GM12864 (cell line): ENCODE results near the gene PAWR.
"Not testable (repeated sequence)": the region's sequence is repeated elsewhere in the genome, so short reads cannot be mapped to it uniquely, and the experiment has no call there.

Source experiments
- DNase-seq: peaks from one replicate; pipeline ENCODE4 v3.0.0-alpha.2; 2011; ENCODE audit warnings: low read depth
- H3K4me3 ChIP-seq: 2 replicates; pipeline ENCODE4 v1.5.1; 2011; ENCODE audit warnings: mild to moderate bottlenecking, low read depth, low read length, control low read depth
- CTCF ChIP-seq: IDR thresholded peaks from 2 replicates; pipeline ENCODE4 v1.5.1; 2011; ENCODE audit warnings: low read depth, mild to moderate bottlenecking, moderate library complexity, low read length, control low read depth, inconsistent platforms; ENCODE audit errors: missing control alignments

Gene PAWR

GRCh38 chr12:79590751-79591150, 100.0 kb downstream of the PAWR start:
- no peak for TF ChIP-seq CTCF
- no peak for DNase-seq
- no peak overlapping the region for H3K4me3 ChIP-seq

- H3K4me3 ChIP-seq, result no peak overlapping the region
- TF ChIP-seq CTCF, result no peak
- DNase-seq, result no peak
Observed at GRCh38 chr12:79587368-79587767, 103.4 kb downstream of the PAWR start.

- no peak for TF ChIP-seq CTCF
- no peak overlapping the region for H3K4me3 ChIP-seq
- DNase-seq, result no peak
Observed at GRCh38 chr12:79585147-79585546, 105.6 kb downstream of the PAWR start.

- no peak overlapping the region for H3K4me3 ChIP-seq
- no peak for DNase-seq
- no peak for TF ChIP-seq CTCF
Observed at GRCh38 chr12:79573820-79574219, 116.9 kb downstream of the PAWR start.

- no peak for DNase-seq
- no peak for TF ChIP-seq CTCF
- H3K4me3 ChIP-seq, result no peak overlapping the region
Observed at GRCh38 chr12:79569679-79570078, 121.1 kb downstream of the PAWR start.

- H3K4me3 ChIP-seq, result no peak overlapping the region
- DNase-seq, result no peak
- no peak for TF ChIP-seq CTCF
Observed at GRCh38 chr12:79567175-79567563, 123.6 kb downstream of the PAWR start.

- H3K4me3 ChIP-seq, result no peak overlapping the region
- TF ChIP-seq CTCF, result no peak
- no peak for DNase-seq
Observed at GRCh38 chr12:79566452-79567174, 124.2 kb downstream of the PAWR start.

GRCh38 chr12:79564727-79565350, 125.9 kb downstream of the PAWR start:
- H3K4me3 ChIP-seq, result not testable (repeated sequence)

More at GRCh38 chr12:79564727-79565350, 125.9 kb downstream of the PAWR start:
- DNase-seq, result not testable (repeated sequence)
